ENCODE measurements around the gene NEURL1B. TPM values are rescaled to one million over a fixed set of nuclear protein-coding genes. Genes with fewer than 3 reads are reported as not detected.

NEURL1B gene
- total and polyA plus RNA-seq, 4 experiments from 2014 or later, result 0.02 to 0.20 (median 0.08) TPM; not detected in 1

GRCh38 chr5:172602783-172603231 is 38.3 kb upstream of the NEURL1B start:
- H3K27me3 ChIP-seq (ENCODE audit: insufficient read depth, low read length), result no peaks in the 10 kb centered on the region
- Mint-ChIP-seq H3K27me3 (peaks cover 5 to 17% of the 10 kb centered on the region in 2 donors), H3K9me3 (peaks cover 0 to 5% (median under 1%) of the 10 kb centered on the region in 8 donors), H3K27ac (no peak overlapping the region), H3K36me3 (no peaks in the 10 kb centered on the region), H3K4me1 (no peaks in the 10 kb centered on the region), H3K4me3 (no peak overlapping the region)
- H3K9me3 ChIP-seq (ENCODE audit: control insufficient read depth in 1 of 2, low read length in 2 of 2), result no peaks in the 10 kb centered on the region
- ChIA-PET CTCF (ENCODE audit: partially characterized antibody) (no interaction called here), POLR2A (ENCODE audit: partially characterized antibody) (no interaction called here)
- no peak for DNase-seq
- H3K27ac ChIP-seq (ENCODE audit: low read depth, low read length), result no peak overlapping the region
- H3K4me3 ChIP-seq (ENCODE audit: low read length in 2 of 2), result no peak overlapping the region
- H3K36me3 ChIP-seq (ENCODE audit: insufficient read depth, low read length), result no peaks in the 10 kb centered on the region
- intact Hi-C loops (cut with micrococcal nuclease), result no loop called here
- no peaks in the 10 kb centered on the region for H3K4me1 ChIP-seq (ENCODE audit: insufficient read depth, low read length)

GRCh38 chr5:172603251-172603806 is 37.7 kb upstream of the NEURL1B start:
- ChIA-PET POLR2A (ENCODE audit: partially characterized antibody) (no interaction called here), CTCF (ENCODE audit: partially characterized antibody) (no interaction called here)
- no peaks in the 10 kb centered on the region for H3K27me3 ChIP-seq (ENCODE audit: insufficient read depth, low read length)
- H3K4me3 ChIP-seq (ENCODE audit: low read length in 2 of 2), result no peak overlapping the region
- Mint-ChIP-seq H3K36me3 (no peaks in the 10 kb centered on the region), H3K4me3 (no peak overlapping the region), H3K27me3 (peaks cover 5 to 22% of the 10 kb centered on the region in 2 donors), H3K9me3 (peaks cover 0 to 5% (median 2%) of the 10 kb centered on the region in 8 donors), H3K4me1 (no peaks in the 10 kb centered on the region), H3K27ac (no peak overlapping the region)
- no peak overlapping the region for H3K27ac ChIP-seq (ENCODE audit: low read depth, low read length)
- H3K36me3 ChIP-seq (ENCODE audit: insufficient read depth, low read length), result no peaks in the 10 kb centered on the region
- DNase-seq, result no peak
- intact Hi-C loops (cut with micrococcal nuclease), result no loop called here
- H3K9me3 ChIP-seq (ENCODE audit: control insufficient read depth in 1 of 2, low read length in 2 of 2), result no peaks in the 10 kb centered on the region
- H3K4me1 ChIP-seq (ENCODE audit: insufficient read depth, low read length), result no peaks in the 10 kb centered on the region

GRCh38 chr5:172605466-172605865 is 35.6 kb upstream of the NEURL1B start:
- Mint-ChIP-seq H3K27ac (no peak overlapping the region), H3K9me3 (peaks cover 0 to 5% (median 2%) of the 10 kb centered on the region in 8 donors), H3K4me1 (no peaks in the 10 kb centered on the region), H3K4me3 (no peak overlapping the region), H3K27me3 (peaks cover 8 to 28% of the 10 kb centered on the region in 2 donors), H3K36me3 (no peaks in the 10 kb centered on the region)
- Histone ChIP-seq H3K4me1 (ENCODE audit: insufficient read depth, low read length) (no peaks in the 10 kb centered on the region), H3K36me3 (ENCODE audit: insufficient read depth, low read length) (no peaks in the 10 kb centered on the region), H3K9me3 (ENCODE audit: control insufficient read depth in 1 of 2, low read length in 2 of 2) (no peaks in the 10 kb centered on the region), H3K27ac (ENCODE audit: low read depth, low read length) (no peak overlapping the region), H3K27me3 (ENCODE audit: insufficient read depth, low read length) (no peaks in the 10 kb centered on the region), H3K4me3 (ENCODE audit: low read length in 2 of 2) (no peak overlapping the region)
- CTCF ChIA-PET (ENCODE audit: partially characterized antibody), result no interaction called here
- intact Hi-C loops (cut with micrococcal nuclease), result no loop called here
- POLR2A ChIA-PET (ENCODE audit: partially characterized antibody), result no interaction called here
- DNase-seq, result no peak

DNA sequence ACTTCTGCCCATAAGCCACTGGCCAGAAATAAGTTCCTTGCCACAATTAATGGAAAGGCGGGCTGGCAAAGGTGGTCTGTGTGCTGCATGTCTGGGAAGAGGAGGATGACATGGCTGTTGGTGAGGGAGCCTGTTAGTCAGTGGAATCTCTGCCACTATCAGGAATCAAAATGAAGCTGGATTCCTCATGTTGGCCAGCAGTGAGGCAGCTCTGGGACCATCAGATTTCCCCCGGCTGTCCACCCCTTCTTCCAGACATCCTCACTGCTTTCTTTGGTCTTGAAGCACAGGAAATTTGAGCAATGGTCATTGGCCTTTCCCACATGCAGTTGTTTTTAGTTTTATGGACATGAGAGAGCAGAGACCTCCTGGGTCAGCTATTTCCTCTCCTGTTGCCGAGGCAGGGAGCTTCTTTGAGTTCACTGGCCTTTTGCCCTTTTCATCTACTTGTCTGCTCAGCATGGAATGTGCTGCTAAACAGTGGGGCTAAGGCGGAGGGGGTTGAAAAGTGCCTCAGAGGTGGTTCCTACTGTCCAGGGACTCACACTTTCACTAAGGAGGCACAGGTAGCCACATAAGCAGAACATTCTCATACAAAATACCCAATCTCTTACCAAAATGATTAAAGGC is 34.8 kb upstream of the NEURL1B start:
- intact Hi-C loops (cut with micrococcal nuclease), result no loop called here
- Mint-ChIP-seq H3K36me3 (no peaks in the 10 kb centered on the region), H3K27ac (no peak overlapping the region), H3K4me1 (no peaks in the 10 kb centered on the region), H3K4me3 (no peak overlapping the region), H3K9me3 (peaks cover 0 to 5% (median 2%) of the 10 kb centered on the region in 8 donors), H3K27me3 (peaks cover 8 to 30% of the 10 kb centered on the region in 2 donors)
- Histone ChIP-seq H3K4me3 (ENCODE audit: low read length in 2 of 2) (no peak overlapping the region), H3K9me3 (ENCODE audit: control insufficient read depth in 1 of 2, low read length in 2 of 2) (no peaks in the 10 kb centered on the region), H3K27ac (ENCODE audit: low read depth, low read length) (no peak overlapping the region), H3K27me3 (ENCODE audit: insufficient read depth, low read length) (no peaks in the 10 kb centered on the region), H3K4me1 (ENCODE audit: insufficient read depth, low read length) (no peaks in the 10 kb centered on the region), H3K36me3 (ENCODE audit: insufficient read depth, low read length) (no peaks in the 10 kb centered on the region)
- ChIA-PET POLR2A (ENCODE audit: partially characterized antibody) (no interaction called here), CTCF (ENCODE audit: partially characterized antibody) (no interaction called here)
- no peak for DNase-seq

GRCh38 chr5:172607213-172607793 is 33.8 kb upstream of the NEURL1B start:
- ChIA-PET CTCF (ENCODE audit: partially characterized antibody) (no interaction called here), POLR2A (ENCODE audit: partially characterized antibody) (no interaction called here)
- Histone ChIP-seq H3K4me1 (ENCODE audit: insufficient read depth, low read length) (no peaks in the 10 kb centered on the region), H3K27ac (ENCODE audit: low read depth, low read length) (no peak overlapping the region), H3K4me3 (ENCODE audit: low read length in 2 of 2) (no peak overlapping the region), H3K27me3 (ENCODE audit: insufficient read depth, low read length) (no peaks in the 10 kb centered on the region), H3K9me3 (ENCODE audit: control insufficient read depth in 1 of 2, low read length in 2 of 2) (no peaks in the 10 kb centered on the region), H3K36me3 (ENCODE audit: insufficient read depth, low read length) (no peaks in the 10 kb centered on the region)
- Mint-ChIP-seq H3K27ac (no peak overlapping the region), H3K9me3 (peaks cover 0 to 5% (median 2%) of the 10 kb centered on the region in 8 donors), H3K4me1 (no peaks in the 10 kb centered on the region), H3K4me3 (no peak overlapping the region), H3K36me3 (no peaks in the 10 kb centered on the region), H3K27me3 (peaks cover 8 to 29% of the 10 kb centered on the region in 2 donors)
- intact Hi-C loops (cut with micrococcal nuclease), result no loop called here
- DNase-seq, result no peak

- H3K27ac Mint-ChIP-seq, result no peak overlapping the region
- H3K9me3 ChIP-seq (ENCODE audit: control insufficient read depth in 1 of 2, low read length in 2 of 2), result no peaks in the 10 kb centered on the region
- POLR2A ChIA-PET (ENCODE audit: partially characterized antibody), result no interaction called here
- H3K27me3 Mint-ChIP-seq, result peaks cover 7 to 28% of the 10 kb centered on the region in 2 donors
- H3K4me3 ChIP-seq (ENCODE audit: low read length in 2 of 2), result no peak overlapping the region
- no peaks in the 10 kb centered on the region for H3K27me3 ChIP-seq (ENCODE audit: insufficient read depth, low read length)
- H3K4me3 Mint-ChIP-seq, result no peak overlapping the region
- DNase-seq, result no peak
- intact Hi-C loops (cut with micrococcal nuclease), result no loop called here
- no peaks in the 10 kb centered on the region for H3K36me3 Mint-ChIP-seq
- no peak overlapping the region for H3K27ac ChIP-seq (ENCODE audit: low read depth, low read length)
- H3K36me3 ChIP-seq (ENCODE audit: insufficient read depth, low read length), result no peaks in the 10 kb centered on the region
- CTCF ChIA-PET (ENCODE audit: partially characterized antibody), result no interaction called here
- H3K4me1 ChIP-seq (ENCODE audit: insufficient read depth, low read length), result no peaks in the 10 kb centered on the region
- no peaks in the 10 kb centered on the region for H3K4me1 Mint-ChIP-seq
- peaks cover 0 to 16% (median 5%) of the 10 kb centered on the region in 8 donors for H3K9me3 Mint-ChIP-seq
These were observed 32.3 kb upstream of the NEURL1B start for GRCh38 chr5:172608773-172609172.

DNA sequence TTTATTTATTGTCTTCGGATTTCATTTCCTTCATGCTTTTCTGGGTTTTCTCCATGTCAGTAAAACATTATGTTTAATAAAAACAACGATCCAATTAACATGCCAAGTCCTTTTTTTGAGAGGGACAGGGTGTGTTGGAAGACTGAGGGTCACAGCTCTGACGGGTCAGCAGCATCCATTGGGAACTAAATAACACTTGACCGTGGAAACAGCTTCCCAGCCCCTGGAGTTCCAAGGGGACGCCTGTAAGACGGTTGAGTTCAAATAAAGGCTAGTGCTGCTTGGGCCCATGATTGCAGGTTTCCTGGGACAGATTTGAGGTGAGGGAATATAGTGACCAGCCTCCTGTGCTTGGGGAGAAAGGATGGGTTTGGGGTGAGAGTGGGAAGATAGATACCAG is 30.4 kb upstream of the NEURL1B start:
- ChIA-PET CTCF (ENCODE audit: partially characterized antibody) (no interaction called here), POLR2A (ENCODE audit: partially characterized antibody) (no interaction called here)
- Histone ChIP-seq H3K36me3 (ENCODE audit: insufficient read depth, low read length) (no peaks in the 10 kb centered on the region), H3K9me3 (ENCODE audit: control insufficient read depth in 1 of 2, low read length in 2 of 2) (no peaks in the 10 kb centered on the region), H3K4me3 (ENCODE audit: low read length in 2 of 2) (no peak overlapping the region), H3K4me1 (ENCODE audit: insufficient read depth, low read length) (no peaks in the 10 kb centered on the region), H3K27me3 (ENCODE audit: insufficient read depth, low read length) (no peaks in the 10 kb centered on the region), H3K27ac (ENCODE audit: low read depth, low read length) (no peak overlapping the region)
- Mint-ChIP-seq H3K4me3 (no peak overlapping the region), H3K27me3 (peaks cover 10 to 26% of the 10 kb centered on the region in 2 donors), H3K9me3 (peaks cover 0 to 29% (median 8%) of the 10 kb centered on the region in 8 donors), H3K4me1 (no peaks in the 10 kb centered on the region), H3K36me3 (no peaks in the 10 kb centered on the region), H3K27ac (no peak overlapping the region)
- DNase-seq, result no peak
- intact Hi-C loops (cut with micrococcal nuclease), result no loop called here

Data from CD4-positive, alpha-beta memory T cell (primary cell).